ENCODE data around the gene NR5A1. TPM values are rescaled to one million over a fixed set of nuclear protein-coding genes. Genes with fewer than 3 reads are reported as not detected.

The NR5A1 gene
- total and polyA plus RNA-seq, 9 donors, result not detected

DNA sequence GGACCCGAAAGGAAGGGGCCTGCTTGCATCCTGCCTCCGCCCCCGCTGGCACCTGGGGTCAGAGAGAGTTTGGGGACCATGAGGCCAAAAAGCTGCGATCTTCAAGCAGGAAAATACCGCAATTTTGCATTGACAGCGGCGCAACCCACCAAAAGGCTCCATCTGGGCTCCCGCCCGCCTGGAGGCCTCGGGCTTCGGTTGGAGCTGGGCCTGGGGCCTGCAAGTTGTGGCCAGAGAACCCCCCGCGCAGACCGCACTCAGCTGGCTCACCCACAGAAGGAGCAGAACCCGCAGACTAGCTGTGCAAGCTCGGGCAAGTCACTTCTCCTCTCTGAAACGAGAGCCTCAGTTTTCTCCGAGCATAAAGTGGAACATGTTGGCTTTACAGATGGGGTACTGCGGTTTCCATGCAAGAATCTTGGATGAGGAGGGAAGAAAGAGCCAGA is 1.3 kb downstream of the NR5A1 start:
- DNase-seq, result no peak
- Histone ChIP-seq H3K27ac (ENCODE audit: low read length) (no peak overlapping the region), H3K36me3 (ENCODE audit: control insufficient read depth, insufficient read depth, low read length) (no peaks in the 10 kb centered on the region), H3K9me3 (replicated peaks; ENCODE audit: control insufficient read depth, low read depth, low read length) (no peaks in the 10 kb centered on the region), H3K4me3 (ENCODE audit: low read length) (no peak overlapping the region), H3K4me1 (ENCODE audit: control insufficient read depth, insufficient read depth, low read length) (peaks cover 12% of the 10 kb centered on the region), H3K27me3 (ENCODE audit: control insufficient read depth, insufficient read depth, low read length) (peaks cover 57% of the 10 kb centered on the region)
- 65% methylated on average over 17 of the region's 19 CpGs for WGBS (ENCODE audit: insufficient coverage)

DNA sequence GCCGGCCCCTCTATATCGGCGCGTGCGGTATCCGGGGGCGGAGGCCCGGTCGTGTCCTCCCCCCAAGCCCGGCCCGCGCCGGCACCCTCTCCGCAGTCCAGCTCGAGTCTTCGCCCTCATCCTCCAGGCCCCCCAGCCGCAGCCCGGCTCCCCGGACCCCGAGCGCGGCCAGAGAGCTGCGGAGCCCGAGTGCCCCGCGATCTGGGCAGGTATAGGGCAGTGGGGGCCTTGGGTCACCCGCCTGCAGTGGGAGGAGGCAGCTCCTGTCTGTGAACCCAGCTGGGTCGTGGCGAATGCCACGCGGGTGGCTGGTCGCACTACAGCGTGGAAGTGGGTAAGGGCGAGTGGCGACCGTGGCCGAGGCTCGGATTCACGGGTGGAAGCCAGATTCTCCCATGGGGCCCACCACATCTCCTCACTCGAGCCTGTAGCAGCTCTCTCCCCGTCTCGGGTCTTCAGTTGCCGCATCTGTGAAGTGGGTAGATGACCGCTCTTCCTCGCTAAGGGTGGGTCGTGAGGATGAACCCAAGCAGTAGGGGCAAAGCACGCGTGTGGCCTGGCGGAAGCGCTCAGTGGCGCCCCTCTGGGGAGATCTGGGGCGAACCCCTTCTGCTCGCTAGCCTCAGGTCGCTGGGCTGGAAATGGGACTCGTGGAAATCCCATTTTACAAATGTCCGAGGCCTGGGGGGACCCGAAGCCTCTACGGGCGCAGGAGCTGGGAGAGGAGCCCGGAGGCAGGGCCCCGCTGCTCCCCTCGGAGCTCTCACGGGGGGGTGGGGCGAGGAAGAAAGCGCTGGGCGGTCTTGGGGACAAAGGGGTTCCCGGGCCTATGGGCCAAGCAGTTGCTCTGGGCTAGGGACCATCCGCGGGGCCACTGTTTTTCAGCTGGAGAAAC is 1.9 kb downstream of the NR5A1 start:
- H3K36me3 ChIP-seq (ENCODE audit: control insufficient read depth, insufficient read depth, low read length), result no peaks in the 10 kb centered on the region
- H3K4me1 ChIP-seq (ENCODE audit: control insufficient read depth, insufficient read depth, low read length), result peaks cover 12% of the 10 kb centered on the region
- 12% methylated on average over 57 of the region's 69 CpGs for WGBS (ENCODE audit: insufficient coverage)
- no peak overlapping the region for H3K27ac ChIP-seq (ENCODE audit: low read length)
- DNase-seq, result no peak
- H3K9me3 ChIP-seq (replicated peaks; ENCODE audit: control insufficient read depth, low read depth, low read length), result no peaks in the 10 kb centered on the region
- no peak overlapping the region for H3K4me3 ChIP-seq (ENCODE audit: low read length)
- H3K27me3 ChIP-seq (ENCODE audit: control insufficient read depth, insufficient read depth, low read length), result peaks cover 62% of the 10 kb centered on the region

DNA sequence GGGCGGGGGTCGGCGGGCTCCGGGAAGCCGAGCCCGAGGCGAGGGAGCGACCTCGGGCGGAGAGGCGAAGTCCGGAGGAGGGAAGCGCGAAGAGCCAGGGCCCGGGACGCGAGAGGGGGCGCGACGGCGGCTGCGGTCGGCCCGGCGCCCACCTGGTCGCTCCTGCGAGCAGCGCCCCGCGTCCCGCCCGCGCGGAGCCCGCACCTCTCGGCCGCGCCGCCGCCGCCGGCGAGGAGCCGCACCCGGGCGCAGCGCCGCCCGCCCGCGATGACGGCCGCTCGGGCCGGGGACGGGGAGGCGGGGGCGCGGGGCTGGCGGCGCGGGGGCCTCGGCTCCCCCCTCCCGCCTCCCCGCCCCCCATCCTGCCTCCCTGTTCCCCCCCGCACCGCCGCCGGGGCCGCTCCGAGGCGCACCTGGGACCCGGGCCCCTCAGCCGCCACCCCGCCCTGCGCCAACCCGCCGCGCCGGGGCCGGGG is 2.6 kb downstream of the NR5A1 start:
- H3K27me3 ChIP-seq (ENCODE audit: control insufficient read depth, insufficient read depth, low read length), result peaks cover 68% of the 10 kb centered on the region
- no peaks in the 10 kb centered on the region for H3K9me3 ChIP-seq (replicated peaks; ENCODE audit: control insufficient read depth, low read depth, low read length)
- H3K4me3 ChIP-seq (ENCODE audit: low read length), result no peak overlapping the region
- DNase-seq, result no peak
- under 1% methylated on average over 67 of the region's 81 CpGs for WGBS (ENCODE audit: insufficient coverage)
- H3K4me1 ChIP-seq (ENCODE audit: control insufficient read depth, insufficient read depth, low read length), result peaks cover 12% of the 10 kb centered on the region
- H3K36me3 ChIP-seq (ENCODE audit: control insufficient read depth, insufficient read depth, low read length), result no peaks in the 10 kb centered on the region
- H3K27ac ChIP-seq (ENCODE audit: low read length), result no peak overlapping the region

DNA sequence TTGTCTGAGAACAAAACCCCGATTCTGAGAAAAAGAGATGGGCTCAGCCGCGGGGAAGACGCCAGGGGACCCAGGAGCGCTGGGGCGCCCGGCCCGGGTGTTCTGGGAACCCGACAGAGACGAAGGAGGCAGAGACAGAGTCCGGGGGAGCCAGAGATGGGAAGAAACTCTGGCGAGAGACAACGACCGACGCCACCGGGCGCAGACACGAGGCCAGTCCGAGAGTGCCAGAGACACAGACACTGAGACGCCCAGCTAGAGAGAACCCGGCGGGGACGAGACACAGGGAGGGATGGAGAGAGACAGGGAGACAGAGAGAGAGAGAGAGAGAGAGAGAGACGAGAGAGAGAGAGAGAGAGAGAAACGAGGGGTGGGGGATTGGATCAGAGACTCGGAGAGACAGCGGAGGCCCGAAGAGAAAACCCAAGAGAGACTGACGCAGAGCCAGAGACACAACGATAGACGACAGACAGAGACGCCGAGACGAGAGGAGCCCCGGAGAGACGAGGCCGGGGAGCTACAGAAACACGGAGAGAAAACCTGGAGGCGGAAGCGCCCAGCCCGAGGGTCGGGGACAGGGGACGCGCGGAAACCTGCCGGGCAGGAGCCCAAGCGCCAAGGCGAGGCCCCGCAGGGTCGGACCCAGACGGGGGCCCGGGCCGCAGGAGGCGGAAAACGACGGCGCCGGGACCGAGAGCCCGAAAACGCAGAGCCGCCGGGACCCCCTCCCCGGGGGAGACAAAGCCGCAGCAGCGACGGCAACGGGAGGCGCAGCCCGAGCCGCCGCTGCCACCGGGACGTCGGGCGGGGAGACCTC is 3.3 kb downstream of the NR5A1 start:
- Histone ChIP-seq H3K9me3 (replicated peaks; ENCODE audit: control insufficient read depth, low read depth, low read length) (no peaks in the 10 kb centered on the region), H3K4me3 (ENCODE audit: low read length) (no peak overlapping the region), H3K36me3 (ENCODE audit: control insufficient read depth, insufficient read depth, low read length) (no peaks in the 10 kb centered on the region), H3K27ac (ENCODE audit: low read length) (no peak overlapping the region), H3K27me3 (ENCODE audit: control insufficient read depth, insufficient read depth, low read length) (peaks cover 73% of the 10 kb centered on the region), H3K4me1 (ENCODE audit: control insufficient read depth, insufficient read depth, low read length) (peaks cover 12% of the 10 kb centered on the region)
- 2% methylated on average over 76 of the region's 76 CpGs for WGBS (ENCODE audit: insufficient coverage)
- DNase-seq, result no peak

DNA sequence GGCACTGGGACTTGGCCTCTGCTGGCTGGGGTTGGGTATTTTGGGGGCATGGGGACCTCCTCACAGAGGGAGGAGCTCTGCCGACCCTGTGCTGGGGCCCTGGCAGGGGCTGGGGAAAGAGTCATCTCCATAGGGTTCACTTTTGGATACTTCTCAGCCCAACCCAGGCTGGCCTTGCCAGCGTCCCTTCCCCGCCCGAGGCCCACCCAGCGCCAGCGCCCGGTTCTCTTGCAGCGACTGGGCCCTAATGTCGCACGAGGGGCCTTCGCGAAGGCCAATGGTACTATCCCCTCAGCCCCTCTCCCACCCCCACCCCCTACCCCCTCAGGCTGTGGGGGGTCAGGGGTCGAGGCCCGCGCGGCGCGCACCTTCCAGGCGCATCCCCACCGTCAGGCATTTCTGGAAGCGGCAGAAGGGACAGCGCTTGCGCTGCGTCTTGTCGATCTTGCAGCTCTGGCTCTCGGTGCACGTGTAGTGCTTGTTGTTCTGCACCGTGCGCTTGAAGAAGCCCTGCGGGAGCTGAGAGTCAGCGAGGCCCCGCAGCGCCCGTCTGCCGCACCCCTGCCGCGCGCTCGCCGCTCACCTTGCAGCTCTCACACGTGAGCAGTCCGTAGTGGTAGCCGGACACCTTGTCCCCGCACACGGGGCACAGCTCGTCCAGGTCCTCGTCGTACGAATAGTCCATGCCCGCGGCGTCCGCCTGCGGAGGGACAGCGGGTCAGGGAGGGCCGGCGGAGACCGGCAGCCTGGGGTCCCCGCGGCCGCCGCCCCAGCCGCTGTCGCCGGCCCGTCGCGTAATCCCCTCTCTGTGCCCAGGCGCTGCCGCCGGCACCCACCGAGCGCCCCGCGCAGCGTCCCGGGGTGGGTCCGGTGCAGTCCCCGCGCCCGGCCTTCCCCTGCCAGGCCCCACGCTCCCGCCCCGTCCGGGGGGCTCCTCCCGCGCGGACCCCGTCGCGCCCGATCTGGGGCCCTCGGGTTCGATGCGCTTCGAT is 4.2 kb downstream of the NR5A1 start:
- Histone ChIP-seq H3K4me3 (ENCODE audit: low read length) (no peak overlapping the region), H3K9me3 (replicated peaks; ENCODE audit: control insufficient read depth, low read depth, low read length) (no peaks in the 10 kb centered on the region), H3K36me3 (ENCODE audit: control insufficient read depth, insufficient read depth, low read length) (no peaks in the 10 kb centered on the region), H3K27ac (ENCODE audit: low read length) (no peak overlapping the region), H3K27me3 (ENCODE audit: control insufficient read depth, insufficient read depth, low read length) (peaks cover 79% of the 10 kb centered on the region), H3K4me1 (ENCODE audit: control insufficient read depth, insufficient read depth, low read length) (peaks cover 12% of the 10 kb centered on the region)
- WGBS (ENCODE audit: insufficient coverage), result under 1% methylated on average over 80 of the region's 96 CpGs
- DNase-seq, result no peak

DNA sequence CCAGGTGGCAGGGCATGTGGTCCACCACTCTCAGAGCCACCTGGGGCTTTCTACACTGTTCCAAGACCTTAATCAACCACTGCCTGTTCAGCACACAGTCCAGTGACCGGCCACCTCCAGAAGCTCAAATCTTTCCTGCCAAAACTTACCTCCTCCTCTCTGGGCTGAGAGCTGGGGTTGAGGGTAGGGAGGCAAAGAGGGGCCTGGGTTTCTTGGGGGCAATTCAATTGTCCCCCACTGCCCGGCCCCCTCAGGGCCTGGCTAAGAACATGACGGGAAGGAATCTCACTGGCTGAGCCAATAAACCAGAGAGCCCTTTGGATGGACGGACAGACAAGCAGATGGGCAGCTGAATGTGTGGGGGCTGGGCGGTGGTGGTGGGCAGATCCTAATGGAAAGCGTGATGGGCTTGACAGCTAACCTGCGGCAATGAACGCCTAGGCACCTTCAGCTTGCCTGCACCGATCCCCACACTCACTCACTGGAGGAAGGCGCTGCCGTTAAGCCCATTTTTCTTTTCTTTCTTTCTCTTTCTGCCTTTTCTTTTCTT is 5.4 kb downstream of the NR5A1 start:
- 25% methylated on average over 6 of the region's 11 CpGs for WGBS (ENCODE audit: insufficient coverage)
- Histone ChIP-seq H3K27ac (ENCODE audit: low read length) (no peak overlapping the region), H3K27me3 (ENCODE audit: control insufficient read depth, insufficient read depth, low read length) (peaks cover 82% of the 10 kb centered on the region), H3K4me1 (ENCODE audit: control insufficient read depth, insufficient read depth, low read length) (peaks cover 12% of the 10 kb centered on the region), H3K9me3 (replicated peaks; ENCODE audit: control insufficient read depth, low read depth, low read length) (no peaks in the 10 kb centered on the region), H3K36me3 (ENCODE audit: control insufficient read depth, insufficient read depth, low read length) (no peaks in the 10 kb centered on the region), H3K4me3 (ENCODE audit: low read length) (no peak overlapping the region)
- no peak for DNase-seq

DNA sequence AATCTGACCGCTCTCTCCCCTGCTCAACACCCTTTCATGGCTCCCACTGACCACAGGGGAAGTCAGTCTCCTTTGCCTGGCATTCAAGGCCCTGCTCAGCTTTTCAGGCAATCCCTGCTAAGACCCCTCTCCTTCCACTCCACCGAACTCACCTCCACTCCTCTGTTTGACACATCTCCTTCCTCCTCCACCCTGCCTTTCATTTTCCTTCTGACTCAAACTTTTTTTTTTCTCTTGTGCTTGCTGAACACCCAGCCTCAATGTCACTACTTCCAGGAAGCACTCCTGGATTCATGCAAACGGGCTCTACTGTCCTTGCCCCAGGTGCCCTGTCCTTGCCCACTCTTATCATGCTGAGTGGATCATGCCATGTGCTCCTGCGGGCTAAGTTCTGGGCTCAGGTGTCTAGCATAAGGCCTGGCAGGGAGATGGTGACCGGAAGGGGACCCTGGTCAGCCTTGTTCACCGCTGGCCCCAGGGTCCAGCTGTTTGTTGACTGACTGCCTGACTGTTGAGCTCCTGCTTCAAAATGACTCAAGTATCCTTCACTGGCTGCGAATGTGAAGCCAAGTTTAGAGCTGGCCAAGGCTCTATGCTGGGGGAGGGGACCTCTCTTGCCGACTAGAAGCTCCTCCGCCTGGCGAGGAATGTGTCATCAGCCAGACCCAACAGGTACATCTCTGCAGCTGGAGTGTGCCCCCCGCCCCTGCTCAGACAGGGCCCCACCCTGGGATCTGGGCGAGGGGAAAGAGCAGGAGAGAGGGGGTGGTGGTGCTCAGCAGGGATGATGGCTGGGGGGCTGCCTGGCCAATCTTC is 6.2 kb downstream of the NR5A1 start:
- no peak overlapping the region for H3K4me3 ChIP-seq (ENCODE audit: low read length)
- WGBS (ENCODE audit: insufficient coverage), result 61% methylated on average over 9 of the region's 12 CpGs
- H3K9me3 ChIP-seq (replicated peaks; ENCODE audit: control insufficient read depth, low read depth, low read length), result no peaks in the 10 kb centered on the region
- peaks cover 12% of the 10 kb centered on the region for H3K4me1 ChIP-seq (ENCODE audit: control insufficient read depth, insufficient read depth, low read length)
- no peak overlapping the region for H3K27ac ChIP-seq (ENCODE audit: low read length)
- no peaks in the 10 kb centered on the region for H3K36me3 ChIP-seq (ENCODE audit: control insufficient read depth, insufficient read depth, low read length)
- H3K27me3 ChIP-seq (ENCODE audit: control insufficient read depth, insufficient read depth, low read length), result peaks cover 79% of the 10 kb centered on the region
- DNase-seq, result no peak

DNA sequence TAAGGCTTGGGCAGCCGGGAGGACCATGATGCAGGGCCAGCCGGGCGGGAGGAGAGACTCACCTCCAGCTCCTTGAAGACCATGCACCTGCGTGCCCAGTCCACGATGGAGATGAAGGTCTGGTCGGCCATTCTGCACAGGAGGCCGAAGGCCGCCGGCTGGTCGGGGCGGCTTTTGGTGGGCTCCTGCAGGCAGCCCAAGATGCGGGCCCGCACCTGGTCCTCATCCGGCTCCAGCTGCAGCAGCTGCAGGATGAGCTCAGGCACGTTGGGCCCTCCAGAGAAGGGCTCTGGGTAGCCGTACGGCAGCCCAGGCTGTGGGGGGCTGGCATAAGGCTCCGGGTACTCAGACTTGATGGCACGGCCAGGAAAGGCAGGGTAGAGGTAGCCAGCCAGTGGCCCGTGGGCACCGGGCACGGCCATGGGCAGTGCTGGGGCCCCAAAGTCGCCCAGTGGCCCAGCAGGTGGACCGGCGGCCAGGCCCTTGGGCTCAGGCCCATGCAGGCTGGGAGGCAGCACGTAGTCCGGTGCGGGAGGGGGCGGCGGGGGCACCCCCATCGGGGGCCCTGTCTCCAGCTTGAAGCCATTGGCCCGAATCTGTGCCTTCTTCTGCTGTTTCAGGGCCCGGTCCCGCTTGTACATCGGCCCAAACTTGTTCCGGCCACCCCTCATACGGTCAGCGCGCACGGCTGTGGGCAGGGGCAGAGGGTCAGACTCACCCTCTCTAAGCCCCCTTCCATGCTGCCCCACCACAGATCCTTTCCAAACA is 7.0 kb downstream of the NR5A1 start:
- Histone ChIP-seq H3K9me3 (replicated peaks; ENCODE audit: control insufficient read depth, low read depth, low read length) (no peaks in the 10 kb centered on the region), H3K4me3 (ENCODE audit: low read length) (no peak overlapping the region), H3K4me1 (ENCODE audit: control insufficient read depth, insufficient read depth, low read length) (peaks cover 12% of the 10 kb centered on the region), H3K27ac (ENCODE audit: low read length) (no peak overlapping the region), H3K36me3 (ENCODE audit: control insufficient read depth, insufficient read depth, low read length) (no peaks in the 10 kb centered on the region), H3K27me3 (ENCODE audit: control insufficient read depth, insufficient read depth, low read length) (peaks cover 73% of the 10 kb centered on the region)
- no peak for DNase-seq
- WGBS (ENCODE audit: insufficient coverage), result 76% methylated on average over 40 of the region's 40 CpGs

Data from muscle of leg (tissue), 11 donors.